Uterus (tissue), 4 donors: ENCODE data around the gene QRICH2. TPM values are rescaled to one million over a fixed set of nuclear protein-coding genes. Genes with fewer than 3 reads are reported as not detected.
A peak's percentile ranks its signal among the peaks of the same experiment; 100 is the strongest.
"Not testable (repeated sequence)": the region's sequence is repeated elsewhere in the genome, so short reads cannot be mapped to it uniquely, and the experiment has no call there.

Experiments used
- DNase-seq, 2 donors: peaks; one replicate each; pipeline ENCODE4 v3.0.0-alpha.2; 2019 to 2020
- H3K27ac ChIP-seq, 2 donors: fragments of 200-600 bp; sonication (generic); 1 replicate in 1 of 2; 2 replicates in 1 of 2; pipeline ENCODE4 v1.5.1; 2016 to 2018
- H3K27me3 ChIP-seq, 2 donors: fragments of 200-600 bp; sonication (generic); one replicate each; pipeline ENCODE4 v1.5.1; 2018 to 2019; ENCODE audit warnings: control low read depth in 1 of 2
- H3K36me3 ChIP-seq, 2 donors: fragments of 200-600 bp; sonication (generic); one replicate each; pipeline ENCODE4 v1.5.1; 2019; ENCODE audit warnings: control low read depth in 1 of 2
- H3K4me1 ChIP-seq, 2 donors: fragments of 200-600 bp; sonication (generic); one replicate each; pipeline ENCODE4 v1.5.1; 2018 to 2019; ENCODE audit warnings: control low read depth in 1 of 2
- H3K4me3 ChIP-seq, 2 donors: fragments of 200-600 bp; sonication (generic); 1 replicate in 1 of 2; 2 replicates in 1 of 2; pipeline ENCODE4 v1.5.1; 2018 to 2019; ENCODE audit warnings: mild to moderate bottlenecking in 1 of 2
- H3K9me3 ChIP-seq, 2 donors: fragments of 200-600 bp; sonication (generic); one replicate each; pipeline ENCODE4 v1.5.1; 2019; ENCODE audit warnings: control low read depth in 1 of 2
- POLR2A ChIP-seq, 2 donors: fragments of 450-650 bp; IDR thresholded peaks; one replicate each; pipeline ENCODE4 v1.6.1; 2016; ENCODE audit warnings: antibody characterized with exemption in 2 of 2, mild to moderate bottlenecking in 1 of 2, moderate library complexity in 1 of 2
- intact Hi-C: fragments of 100-400 bp; cut with DNase I; formaldehyde crosslinking; loops from one replicate; pipeline ENCODE4 v1.15.1; 2023; ENCODE audit warnings: low total_unique reads
- total RNA-seq, 4 donors: library from RNA; depleted of rRNA in 3 of 4; stranded (reverse); fragments of >200 nt in 3 of 4; gene quantifications; one replicate each; pipeline versions ENCODE4 v1.1.0 to v1.2.4, GENCODE V29; 2014 to 2023
- TF ChIP-seq, protein P1 (sequence below), 4 experiments: fragments of 200-600 bp in 2 of 4; fragments of 450-650 bp in 2 of 4; sonication (generic) in 2 of 4; IDR thresholded peaks; one replicate each; pipeline ENCODE4 v1.5.1; 2016 to 2019; ENCODE audit warnings: antibody characterized with exemption in 4 of 4, mild to moderate bottlenecking in 2 of 4, moderate library complexity in 1 of 4
- donor health status: DM: yes; HTN: yes; CAD: no.

Gene QRICH2
- total RNA-seq, 4 donors from 2014 or later, result under 0.01 to 7.2 (median 4.4) TPM

DNA sequence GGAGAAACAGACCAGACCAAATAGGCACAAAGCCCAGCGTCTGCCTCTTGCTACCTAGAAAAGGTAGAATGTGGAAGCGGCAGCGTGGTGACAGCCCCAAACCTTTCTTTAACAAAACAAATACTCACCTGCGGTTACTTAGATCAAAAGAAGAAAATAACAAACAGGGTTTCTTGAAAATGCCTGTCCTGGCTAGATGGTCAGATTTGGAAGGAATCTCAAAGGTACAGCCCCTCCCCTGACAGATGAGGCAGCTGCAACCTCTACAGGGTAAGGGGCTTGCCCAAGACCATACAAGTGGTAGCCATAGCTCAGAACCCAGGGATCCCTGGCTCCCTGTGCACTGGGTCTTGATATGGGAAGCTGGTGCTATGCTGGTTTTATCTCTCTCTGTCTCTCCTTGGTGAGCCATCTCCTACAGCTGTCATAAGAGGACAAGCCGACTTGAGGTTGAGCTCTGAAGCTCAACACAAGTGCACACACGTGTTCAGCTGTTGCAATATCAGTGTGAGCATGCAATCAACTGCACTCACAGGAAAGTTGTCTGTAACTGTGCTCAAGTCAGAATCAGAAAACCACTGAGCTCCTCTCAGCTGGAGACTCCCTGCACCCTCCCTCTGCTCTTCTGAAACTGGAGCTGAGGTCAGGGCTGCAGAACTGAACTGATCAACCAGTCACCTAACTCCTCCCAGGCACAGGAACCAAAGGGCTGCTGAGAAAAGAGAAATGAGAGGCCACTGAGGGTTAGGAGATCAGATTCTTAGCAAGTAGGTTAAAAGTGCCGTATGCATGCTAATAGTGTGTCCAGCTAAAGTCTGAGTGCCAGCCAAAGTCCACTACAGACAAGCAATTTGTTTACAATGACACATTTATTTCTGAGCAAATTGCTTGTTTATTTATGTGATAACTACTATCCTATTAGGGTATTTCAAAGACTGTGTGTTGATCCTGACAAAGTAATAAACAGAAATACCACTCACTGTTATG, 61.7 kb downstream of the QRICH2 start:
- no peak overlapping the region for H3K4me3 ChIP-seq
- no peaks in the 10 kb centered on the region for H3K36me3 ChIP-seq
- DNase-seq, result no peak
- no peaks in the 10 kb centered on the region for H3K4me1 ChIP-seq
- H3K27ac ChIP-seq, result no peak overlapping the region
- no peaks in the 10 kb centered on the region for H3K9me3 ChIP-seq
- peaks cover 0 to 4% of the 10 kb centered on the region in 2 donors for H3K27me3 ChIP-seq
- intact Hi-C loops, result loop anchor here (10.0 kb wide), 1 partner anchor 498 kb away; no protein-coding TSS in a partner anchor
- TF ChIP-seq POLR2A (IDR thresholded peaks at IDR 0.05), result no peak
- TF ChIP-seq, protein P1, sequence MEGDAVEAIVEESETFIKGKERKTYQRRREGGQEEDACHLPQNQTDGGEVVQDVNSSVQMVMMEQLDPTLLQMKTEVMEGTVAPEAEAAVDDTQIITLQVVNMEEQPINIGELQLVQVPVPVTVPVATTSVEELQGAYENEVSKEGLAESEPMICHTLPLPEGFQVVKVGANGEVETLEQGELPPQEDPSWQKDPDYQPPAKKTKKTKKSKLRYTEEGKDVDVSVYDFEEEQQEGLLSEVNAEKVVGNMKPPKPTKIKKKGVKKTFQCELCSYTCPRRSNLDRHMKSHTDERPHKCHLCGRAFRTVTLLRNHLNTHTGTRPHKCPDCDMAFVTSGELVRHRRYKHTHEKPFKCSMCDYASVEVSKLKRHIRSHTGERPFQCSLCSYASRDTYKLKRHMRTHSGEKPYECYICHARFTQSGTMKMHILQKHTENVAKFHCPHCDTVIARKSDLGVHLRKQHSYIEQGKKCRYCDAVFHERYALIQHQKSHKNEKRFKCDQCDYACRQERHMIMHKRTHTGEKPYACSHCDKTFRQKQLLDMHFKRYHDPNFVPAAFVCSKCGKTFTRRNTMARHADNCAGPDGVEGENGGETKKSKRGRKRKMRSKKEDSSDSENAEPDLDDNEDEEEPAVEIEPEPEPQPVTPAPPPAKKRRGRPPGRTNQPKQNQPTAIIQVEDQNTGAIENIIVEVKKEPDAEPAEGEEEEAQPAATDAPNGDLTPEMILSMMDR (IDR thresholded peaks at IDR 0.05), result no peak

DNA sequence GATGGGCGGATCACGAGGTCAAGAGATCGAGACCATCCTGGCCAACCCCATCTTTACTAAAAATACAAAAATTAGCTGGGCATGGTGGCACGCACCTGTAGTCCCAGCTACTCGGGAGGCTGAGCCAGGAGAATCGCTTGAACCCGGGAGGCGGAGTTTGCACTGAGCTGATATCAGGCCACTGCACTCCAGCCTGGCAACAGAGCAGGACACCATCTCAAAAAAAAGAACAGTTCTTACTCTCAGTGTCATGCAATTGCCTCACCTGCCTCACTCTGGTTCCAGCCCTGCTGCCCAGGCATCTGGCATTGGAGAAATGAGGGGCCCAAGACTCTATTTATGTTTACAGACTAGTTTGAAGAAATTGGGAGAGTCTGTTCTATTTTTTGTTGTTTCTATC, 63.4 kb downstream of the QRICH2 start:
- not testable (repeated sequence) for H3K4me1 ChIP-seq, H3K9me3 ChIP-seq, DNase-seq, H3K27me3 ChIP-seq, H3K36me3 ChIP-seq, H3K27ac ChIP-seq, H3K4me3 ChIP-seq
- intact Hi-C loops, result loop anchor here (10.0 kb wide), 1 partner anchor 500 kb away; no protein-coding TSS in a partner anchor

DNA sequence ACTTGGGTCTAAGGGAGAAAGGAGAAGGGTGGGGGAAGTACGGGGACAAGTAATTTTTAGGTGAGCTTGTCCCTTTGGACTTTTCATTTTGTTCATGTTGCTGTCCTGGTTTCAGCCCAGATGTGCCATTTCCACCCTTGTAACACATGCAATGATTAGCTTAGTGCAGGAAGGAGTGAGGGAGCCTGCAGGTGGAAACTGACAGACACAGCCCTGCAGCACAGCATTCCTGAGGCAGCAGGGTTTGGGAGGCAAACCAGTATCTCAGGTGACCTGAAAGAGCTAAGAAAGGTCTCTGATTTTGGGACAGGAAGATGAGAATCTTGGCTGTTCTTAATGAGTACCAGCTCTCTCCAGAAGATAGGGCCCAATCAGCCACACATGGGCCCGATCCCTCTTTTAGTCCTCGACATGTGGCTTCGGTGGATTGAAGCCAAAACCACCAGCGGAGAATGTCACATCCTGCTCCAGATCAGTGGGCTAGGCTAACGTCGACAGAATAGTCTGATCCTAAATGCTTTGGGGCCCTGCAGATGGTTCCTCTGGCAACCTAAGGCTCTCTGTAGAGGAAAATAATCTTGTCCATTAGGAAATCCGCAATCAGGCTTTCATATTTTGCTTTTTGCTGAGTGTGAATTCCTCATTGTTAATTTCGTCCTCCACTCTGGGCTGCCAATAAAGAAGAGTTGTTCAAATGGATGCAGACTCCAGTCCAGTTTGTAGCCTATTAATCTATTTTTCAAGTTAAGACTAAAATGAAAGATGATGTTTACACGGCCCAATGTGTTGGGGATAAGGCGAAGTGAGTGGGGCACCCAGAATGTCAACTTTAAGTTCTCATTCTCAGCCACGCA, 64.0 kb downstream of the QRICH2 start:
- Histone ChIP-seq H3K36me3 (no peaks in the 10 kb centered on the region), H3K4me3 (no peak overlapping the region), H3K27ac (no peak overlapping the region), H3K4me1 (no peaks in the 10 kb centered on the region), H3K9me3 (no peaks in the 10 kb centered on the region), H3K27me3 (peaks cover 0 to 4% of the 10 kb centered on the region in 2 donors)
- TF ChIP-seq POLR2A (IDR thresholded peaks at IDR 0.05), result no peak
- TF ChIP-seq, protein P1 (IDR thresholded peaks at IDR 0.05), result no peak
- no peak for DNase-seq
- intact Hi-C loops, result loop anchor here (10.0 kb wide), 1 partner anchor 501 kb away; no protein-coding TSS in a partner anchor

DNA sequence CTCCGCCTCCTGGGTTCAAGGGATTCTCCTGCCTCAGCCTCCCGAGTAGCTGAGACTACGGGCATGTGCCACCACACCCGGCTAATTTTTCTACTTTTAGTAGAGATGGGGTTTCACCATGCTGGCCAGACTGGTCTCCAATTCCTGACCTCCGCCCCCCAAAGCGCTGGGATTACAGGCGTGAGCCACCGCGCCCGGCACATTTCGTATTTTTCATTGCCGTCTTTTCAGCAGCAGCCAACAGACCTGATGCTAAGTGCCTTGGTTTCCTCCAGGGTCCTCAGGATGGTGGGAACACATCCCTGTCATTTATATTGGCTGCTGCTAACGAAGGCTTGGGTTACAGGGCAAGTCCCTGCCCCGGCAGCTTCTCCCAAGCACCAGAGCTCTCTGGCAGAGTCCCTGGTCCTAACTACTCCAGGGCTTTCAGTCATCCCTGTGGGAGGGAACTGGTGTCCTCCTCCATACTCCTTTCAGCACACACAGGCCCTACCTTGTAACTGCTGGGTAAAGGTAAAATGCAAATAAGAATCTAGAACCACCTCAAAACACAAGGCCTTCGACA, 66.3 kb downstream of the QRICH2 start:
- no peak for TF ChIP-seq POLR2A (IDR thresholded peaks at IDR 0.05)
- TF ChIP-seq, protein P1 (IDR thresholded peaks at IDR 0.05), result no peak
- no peaks in the 10 kb centered on the region for H3K4me1 ChIP-seq
- H3K36me3 ChIP-seq, result no peaks in the 10 kb centered on the region
- no peak overlapping the region for H3K27ac ChIP-seq
- DNase-seq, result no peak
- no peak overlapping the region for H3K4me3 ChIP-seq
- peaks cover 0 to 4% of the 10 kb centered on the region in 2 donors for H3K27me3 ChIP-seq
- intact Hi-C loops, result loop anchor here (10.0 kb wide), 1 partner anchor 503 kb away; no protein-coding TSS in a partner anchor
- H3K9me3 ChIP-seq, result no peaks in the 10 kb centered on the region

DNA sequence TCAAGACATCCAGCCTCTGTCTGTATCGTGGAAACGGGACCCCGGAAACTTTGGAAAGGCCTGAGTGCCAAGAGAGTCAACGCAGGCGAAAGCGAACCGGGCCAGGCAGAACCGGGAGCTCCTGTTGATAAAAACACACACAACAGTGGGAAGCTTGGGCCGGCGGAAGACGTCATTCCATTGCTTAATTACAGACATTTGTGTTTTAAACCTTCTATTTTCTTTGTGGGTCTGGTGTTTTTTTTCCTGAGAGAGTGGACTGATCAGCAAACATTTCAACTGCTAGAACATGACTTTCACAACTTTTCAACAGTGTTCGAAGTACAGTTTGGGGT, 66.9 kb downstream of the QRICH2 start:
- Histone ChIP-seq H3K4me1 (no peaks in the 10 kb centered on the region), H3K9me3 (no peaks in the 10 kb centered on the region), H3K4me3 (peak overlapping the region; percentile 41 to 45), H3K27ac (no peak overlapping the region), H3K27me3 (peaks cover 0 to 4% of the 10 kb centered on the region in 2 donors), H3K36me3 (no peaks in the 10 kb centered on the region)
- DNase-seq, result peak in 1 of 2 donors; percentile 31
- intact Hi-C loops, result loop anchor here (10.0 kb wide), 1 partner anchor 504 kb away; no protein-coding TSS in a partner anchor
- TF ChIP-seq POLR2A (IDR thresholded peaks at IDR 0.05), result no peak
